K562 (cell line): ENCODE results near the gene PVALEF. TPM values are rescaled to one million over a fixed set of nuclear protein-coding genes. Genes with fewer than 3 reads are reported as not detected.

Source experiments
- ATAC-seq: fragments of 200-7000 bp; cut with Tn5 transposase; 3 replicates; pipeline ENCODE4 v1.9.1; 2020; ENCODE audit warnings: moderate library complexity
- BruUV-seq: library from RNA; stranded (reverse); fragments of 400-500 nt; replicated peaks from 2 replicates; lab custom pipeline; 2021; lab: Mats Ljungman, UMichigan
- CTCF ChIA-PET: fragments of 300-600 bp; formaldehyde crosslinking; extraction: SDS; loops from one replicate; lab custom pipeline; 2021; ENCODE audit warnings: low intra/inter-chr PET ratio; lab: Yijun Ruan, JAX
- POLR2A ChIA-PET: fragments of 300-600, 350-650 bp; sonication (Branson Sonifier 250); formaldehyde crosslinking; extraction: SDS; loops from one replicate; lab custom pipeline; 2021; ENCODE audit warnings: antibody characterized with exemption, inconsistent platforms; lab: Yijun Ruan, JAX
- DNase-seq, 4 experiments: peaks; one replicate each; pipeline versions ENCODE4 v3.0.0 to v3.0.0-alpha.2; 2011 to 2018; ENCODE audit warnings: low spot score in 3 of 4, mixed read lengths in 3 of 4; ENCODE audit errors: extremely low read depth in 1 of 4
- FAIRE-seq: peaks from 2 replicates; lab custom pipeline; 2011; peaks lifted over from hg19 to GRCh38; lab: Jason Lieb, UNC
- H2AFZ ChIP-seq: 2 replicates; pipeline ENCODE4 v1.6.0; 2011; ENCODE audit warnings: low read depth, low read length, control low read depth, inconsistent platforms
- H3K27ac ChIP-seq: fragments of 200-600 bp; 3 replicates; pipeline ENCODE4 v1.8.0; 2011; ENCODE audit warnings: low read depth, mild to moderate bottlenecking, control low read depth, inconsistent platforms, low read length, moderate library complexity, mixed read lengths; ENCODE audit errors: extremely low read depth
- H3K27me3 ChIP-seq, 2 experiments: fragments of 300-600 bp in 1 of 2; 2 replicates in 1 of 2; 3 replicates in 1 of 2; pipeline versions ENCODE4 v1.6.0 to v1.8.0; 2011; ENCODE audit warnings: inconsistent platforms in 2 of 2, low read length in 2 of 2, mild to moderate bottlenecking in 1 of 2, mixed read lengths in 1 of 2, moderate library complexity in 1 of 2; ENCODE audit not compliant: control insufficient read depth in 2 of 2, insufficient read depth in 2 of 2
- H3K36me3 ChIP-seq: fragments of 300-600 bp; 3 replicates; pipeline ENCODE4 v1.8.0; 2011; ENCODE audit warnings: mild to moderate bottlenecking, low read length, inconsistent platforms; ENCODE audit not compliant: control insufficient read depth, insufficient read depth
- H3K4me1 ChIP-seq, 2 experiments: fragments of 200-600 bp in 1 of 2; replicated peaks in 1 of 2; 2 replicates in 1 of 2; 3 replicates in 1 of 2; pipeline versions ENCODE4 v1.5.1 to v1.8.0; 2011; ENCODE audit warnings: inconsistent platforms in 2 of 2, low read length in 2 of 2, mild to moderate bottlenecking in 1 of 2, mixed read lengths in 1 of 2, moderate library complexity in 1 of 2; ENCODE audit not compliant: control insufficient read depth in 2 of 2, insufficient read depth in 2 of 2
- H3K4me2 ChIP-seq: 2 replicates; pipeline ENCODE4 v1.6.1; 2011; ENCODE audit warnings: low read length, control low read depth, inconsistent platforms, mixed read lengths; ENCODE audit not compliant: insufficient read depth
- H3K4me3 ChIP-seq: fragments of 200-600 bp; sonication (generic), shearing (Covaris generic); 2 replicates; pipeline ENCODE4 v1.5.1; 2016; ENCODE audit warnings: control low read depth, inconsistent platforms
- H3K79me2 ChIP-seq: fragments of 200-600 bp; 3 replicates; pipeline ENCODE4 v1.8.0; 2011; ENCODE audit warnings: low read length, inconsistent platforms; ENCODE audit not compliant: control insufficient read depth, insufficient read depth
- H3K9ac ChIP-seq, 2 experiments: 2 replicates each; pipeline versions ENCODE4 v1.6.0 to v1.6.1; 2011; ENCODE audit warnings: low read depth in 2 of 2, low read length in 2 of 2, control low read depth in 1 of 2, inconsistent platforms in 1 of 2, mild to moderate bottlenecking in 1 of 2, mixed read lengths in 1 of 2; ENCODE audit not compliant: insufficient read depth in 1 of 2
- H3K9me1 ChIP-seq: one replicate; pipeline ENCODE4 v1.6.0; 2011; ENCODE audit warnings: inconsistent platforms, mild to moderate bottlenecking, low read length, moderate library complexity; ENCODE audit not compliant: control insufficient read depth, insufficient read depth
- H3K9me3 ChIP-seq: replicated peaks from 2 replicates; pipeline ENCODE4 v1.5.1; 2011; ENCODE audit warnings: low read depth, low read length, inconsistent platforms; ENCODE audit not compliant: control insufficient read depth, insufficient read depth
- H4K20me1 ChIP-seq: replicated peaks from 2 replicates; pipeline ENCODE4 v1.6.1; 2011; ENCODE audit warnings: low read length, inconsistent platforms, mixed read lengths; ENCODE audit not compliant: control insufficient read depth, insufficient read depth
- ASH1L ChIP-seq: fragments of 450-650 bp; IDR thresholded peaks from 2 replicates; pipeline ENCODE4 v1.6.1; 2018; ENCODE audit warnings: borderline replicate concordance, mild to moderate bottlenecking, low read depth; ENCODE audit not compliant: partially characterized antibody
- BRD9 ChIP-seq: fragments of 450-650 bp; IDR thresholded peaks from 2 replicates; pipeline ENCODE4 v1.6.1; 2018; ENCODE audit warnings: low read depth; ENCODE audit not compliant: partially characterized antibody
- CCAR2 ChIP-seq: fragments of 200-400 bp; formaldehyde crosslinking; IDR thresholded peaks from 2 replicates; pipeline ENCODE4 v1.6.1; 2017; ENCODE audit warnings: mild to moderate bottlenecking, low read depth, low read length
- HOXB6 ChIP-seq: fragments of 250-450 bp; sonication (Bioruptor Pico); IDR thresholded peaks from 2 replicates; pipeline ENCODE4 v1.5.1; 2022; ENCODE audit warnings: mild to moderate bottlenecking, borderline replicate concordance
- NFYB ChIP-seq: IDR thresholded peaks from 2 replicates; pipeline ENCODE4 v1.6.1; 2011; ENCODE audit warnings: mild to moderate bottlenecking, moderate library complexity; ENCODE audit not compliant: insufficient read length; ENCODE audit errors: extremely low read depth
- RAD21 ChIP-seq, 2 experiments: fragments of 250-450 bp in 1 of 2; fragments of 450-650 bp in 1 of 2; sonication (Bioruptor Pico) in 1 of 2; formaldehyde crosslinking in 1 of 2; IDR thresholded peaks in 1 of 2; conservative IDR thresholded peaks in 1 of 2; 2 replicates each; pipeline versions ENCODE4 v1.4.0 to v1.8.0; 2020 to 2022; ENCODE audit warnings: mild to moderate bottlenecking in 2 of 2, moderate library complexity in 1 of 2
- ZNF644 ChIP-seq: fragments of 200-800 bp; sonication (Bioruptor generic); IDR thresholded peaks from 2 replicates; pipeline ENCODE4 v1.6.1; 2016; ENCODE audit warnings: low read depth, missing genetic modification characterization, missing compliant biosample characterization
- ZNF830 ChIP-seq: fragments of 250-450 bp; sonication (Bioruptor Pico); IDR thresholded peaks from 2 replicates; pipeline ENCODE4 v1.5.0; 2021; ENCODE audit warnings: mild to moderate bottlenecking
- WGBS: fragments of 100-300 bp; shearing (Covaris generic); methylation state at CpG from one replicate; pipeline ENCODE4 v1.1.6; 2016; ENCODE audit warnings: low coverage, mixed read lengths; ENCODE audit not compliant: insufficient coverage; ENCODE audit errors: missing lambda C conversion rate; 5-methylcytosine and 5-hydroxymethylcytosine counted together
- in situ Hi-C: fragments of 300-500 bp; cut with MboI; formaldehyde crosslinking; loops from 4 replicates; pipeline ENCODE4 v1.15.0; 2018; ENCODE audit warnings: inconsistent platforms, mixed read lengths
- intact Hi-C: fragments of 100-400 bp; cut with micrococcal nuclease; formaldehyde crosslinking; loops from 2 replicates; pipeline ENCODE4 v1.14.2; 2022
- polyA plus RNA-seq, 8 experiments: library from polyadenylated mRNA; depleted of rRNA in 4 of 8; stranded (reverse) in 5 of 8; unstranded in 3 of 8; fragments of >200 nt; fragmentation: Nextera tagmentation in 2 of 8; fragmentation: Illumina TruSeq in 1 of 8; extraction: Ambion mirVana in 2 of 8; extraction: Trizol in 1 of 8; gene quantifications; 2 replicates each; pipeline versions ENCODE4 v1.2.1 to v1.2.3, GENCODE V29; 2011 to 2014; ENCODE audit warnings: inconsistent platforms in 1 of 8, missing spikeins in 1 of 8
- total RNA-seq, 7 experiments: library from RNA; depleted of rRNA in 6 of 7; stranded (reverse); fragments of >200 nt in 6 of 7; fragmentation: Illumina TruSeq in 2 of 7; extraction: Trizol in 2 of 7; gene quantifications; 2 replicates each; pipeline versions ENCODE4 v1.2.1 to v1.2.3, GENCODE V29; 2011 to 2021; ENCODE audit warnings: low replicate concordance in 1 of 7
- TF ChIP-seq, protein P1 (sequence below): fragments of 250-450 bp; sonication (Bioruptor Pico); IDR thresholded peaks from 2 replicates; pipeline ENCODE4 v1.8.0; 2021; ENCODE audit warnings: borderline replicate concordance, mild to moderate bottlenecking, moderate library complexity; ENCODE audit not compliant: poor library complexity, severe bottlenecking
- TF ChIP-seq, protein P2 (sequence below), 3 experiments: IDR thresholded peaks in 2 of 3; conservative IDR thresholded peaks in 1 of 3; 2 replicates each; pipeline ENCODE4 v1.5.1; 2011 to 2012; ENCODE audit warnings: low read length in 3 of 3, mild to moderate bottlenecking in 3 of 3, control low read depth in 2 of 3, improper control_type of control experiment in 1 of 3, inconsistent platforms in 1 of 3, low read depth in 1 of 3, mixed read lengths in 1 of 3, moderate library complexity in 1 of 3; ENCODE audit not compliant: insufficient read depth in 2 of 3
- TF ChIP-seq, protein P3 (sequence below): sonication (generic); formaldehyde crosslinking; IDR thresholded peaks from 2 replicates; pipeline ENCODE4 v1.8.1; 2023; ENCODE audit warnings: mild to moderate bottlenecking, missing genetic modification reagents
- TF ChIP-seq, protein P4 (sequence below): sonication (generic); formaldehyde crosslinking; IDR thresholded peaks from 2 replicates; pipeline ENCODE4 v1.8.1; 2022; ENCODE audit warnings: missing genetic modification reagents
- TF ChIP-seq, protein P5 (sequence below), 2 experiments: fragments of 450-650 bp; conservative IDR thresholded peaks; 2 replicates each; pipeline ENCODE4 v1.6.1; 2017; ENCODE audit warnings: mild to moderate bottlenecking in 2 of 2, moderate library complexity in 2 of 2

PVALEF gene
- total and polyA plus RNA-seq, 9 of the 15 experiments (the other 6 are each of a cell fraction or from before 2014, with no cell fraction given), result not detected

DNA sequence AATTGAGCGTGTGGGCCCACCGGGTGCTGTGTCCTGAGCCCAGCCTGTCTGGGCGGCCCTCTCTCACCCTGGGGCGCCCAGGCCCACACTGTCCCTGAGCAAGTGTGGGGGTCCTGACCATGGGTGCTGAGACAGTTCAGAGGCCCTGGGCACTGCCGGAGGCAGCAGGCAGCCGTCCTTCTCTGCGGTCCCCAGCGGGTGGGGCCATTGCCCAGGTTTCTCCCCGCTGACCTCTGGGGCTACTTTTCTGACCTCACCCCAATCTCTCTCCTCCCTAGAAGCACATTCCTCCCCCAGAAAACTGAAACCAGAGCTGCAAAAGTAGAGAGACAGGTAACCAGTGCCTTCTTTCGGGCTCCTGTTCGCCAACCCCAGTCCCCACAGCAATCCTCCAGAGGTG lies 36.0 kb upstream of the PVALEF start:
- peaks cover 9 to 21% of the 10 kb centered on the region in 2 experiments; a peak in 4 of 5 replicates for H3K27me3 ChIP-seq
- H3K36me3 ChIP-seq, result no peaks in the 10 kb centered on the region
- ATAC-seq, result peak; percentile 14; the same call in 1 of the 3 replicates
- intact Hi-C loops, result no loop called here
- no peaks in the 10 kb centered on the region for H3K9me1 ChIP-seq
- 17% methylated on average over 11 of the region's 11 CpGs for WGBS
- ChIA-PET CTCF (interaction anchor here (0.5 kb wide), 1 partner anchor 355 kb away, joined by 3 read pairs; no protein-coding TSS in a partner anchor), POLR2A (interaction anchor here (0.6 kb wide), 1 partner anchor 737 kb away, joined by 3 read pairs; no protein-coding TSS in a partner anchor)
- no TSS peak for BruUV-seq
- peak overlapping the region in 1 of 2 experiments; percentile 68; a peak in 1 of 4 replicates for H3K9ac ChIP-seq
- H3K79me2 ChIP-seq, result no peaks in the 10 kb centered on the region
- no peak overlapping the region for H2AFZ ChIP-seq
- no peak for FAIRE-seq
- peaks cover 6 to 86% of the 10 kb centered on the region in 2 experiments; a peak in 4 of 5 replicates for H3K4me1 ChIP-seq
- no peaks in the 10 kb centered on the region for H3K9me3 ChIP-seq
- H3K4me2 ChIP-seq, result no peak overlapping the region
- no peak for DNase-seq
- TF ChIP-seq, protein P1, sequence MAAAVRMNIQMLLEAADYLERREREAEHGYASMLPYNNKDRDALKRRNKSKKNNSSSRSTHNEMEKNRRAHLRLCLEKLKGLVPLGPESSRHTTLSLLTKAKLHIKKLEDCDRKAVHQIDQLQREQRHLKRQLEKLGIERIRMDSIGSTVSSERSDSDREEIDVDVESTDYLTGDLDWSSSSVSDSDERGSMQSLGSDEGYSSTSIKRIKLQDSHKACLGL, result no peak
- TF ChIP-seq HOXB6 (CRISPR knock-in tag), result no peak
- TF ChIP-seq ZNF644, result no peak
- no peak for TF ChIP-seq CCAR2
- peak in 1 of 2 experiments; percentile 27; a peak in 2 of 4 replicates for TF ChIP-seq RAD21 (CRISPR knock-in tag; conservative IDR thresholded peaks at IDR 0.05 in 1 of 2, IDR thresholded peaks at IDR 0.05 in 1 of 2)
- TF ChIP-seq, protein P2, sequence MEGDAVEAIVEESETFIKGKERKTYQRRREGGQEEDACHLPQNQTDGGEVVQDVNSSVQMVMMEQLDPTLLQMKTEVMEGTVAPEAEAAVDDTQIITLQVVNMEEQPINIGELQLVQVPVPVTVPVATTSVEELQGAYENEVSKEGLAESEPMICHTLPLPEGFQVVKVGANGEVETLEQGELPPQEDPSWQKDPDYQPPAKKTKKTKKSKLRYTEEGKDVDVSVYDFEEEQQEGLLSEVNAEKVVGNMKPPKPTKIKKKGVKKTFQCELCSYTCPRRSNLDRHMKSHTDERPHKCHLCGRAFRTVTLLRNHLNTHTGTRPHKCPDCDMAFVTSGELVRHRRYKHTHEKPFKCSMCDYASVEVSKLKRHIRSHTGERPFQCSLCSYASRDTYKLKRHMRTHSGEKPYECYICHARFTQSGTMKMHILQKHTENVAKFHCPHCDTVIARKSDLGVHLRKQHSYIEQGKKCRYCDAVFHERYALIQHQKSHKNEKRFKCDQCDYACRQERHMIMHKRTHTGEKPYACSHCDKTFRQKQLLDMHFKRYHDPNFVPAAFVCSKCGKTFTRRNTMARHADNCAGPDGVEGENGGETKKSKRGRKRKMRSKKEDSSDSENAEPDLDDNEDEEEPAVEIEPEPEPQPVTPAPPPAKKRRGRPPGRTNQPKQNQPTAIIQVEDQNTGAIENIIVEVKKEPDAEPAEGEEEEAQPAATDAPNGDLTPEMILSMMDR (IDR thresholded peaks at IDR 0.05 in 2 of 3, conservative IDR thresholded peaks at IDR 0.05 in 1 of 3; ENCODE audit: insufficient read depth in 2 of 3, low read depth in 1 of 3, low read length in 3 of 3), result peak; percentile 15 to 30 (median 28); a peak in 3 of 6 replicates
- no peak for TF ChIP-seq ASH1L
- TF ChIP-seq, protein P3, sequence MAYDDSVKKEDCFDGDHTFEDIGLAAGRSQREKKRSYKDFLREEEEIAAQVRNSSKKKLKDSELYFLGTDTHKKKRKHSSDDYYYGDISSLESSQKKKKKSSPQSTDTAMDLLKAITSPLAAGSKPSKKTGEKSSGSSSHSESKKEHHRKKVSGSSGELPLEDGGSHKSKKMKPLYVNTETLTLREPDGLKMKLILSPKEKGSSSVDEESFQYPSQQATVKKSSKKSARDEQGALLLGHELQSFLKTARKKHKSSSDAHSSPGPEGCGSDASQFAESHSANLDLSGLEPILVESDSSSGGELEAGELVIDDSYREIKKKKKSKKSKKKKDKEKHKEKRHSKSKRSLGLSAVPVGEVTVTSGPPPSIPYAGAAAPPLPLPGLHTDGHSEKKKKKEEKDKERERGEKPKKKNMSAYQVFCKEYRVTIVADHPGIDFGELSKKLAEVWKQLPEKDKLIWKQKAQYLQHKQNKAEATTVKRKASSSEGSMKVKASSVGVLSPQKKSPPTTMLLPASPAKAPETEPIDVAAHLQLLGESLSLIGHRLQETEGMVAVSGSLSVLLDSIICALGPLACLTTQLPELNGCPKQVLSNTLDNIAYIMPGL (CRISPR knock-in tag), result no peak
- TF ChIP-seq, protein P4, sequence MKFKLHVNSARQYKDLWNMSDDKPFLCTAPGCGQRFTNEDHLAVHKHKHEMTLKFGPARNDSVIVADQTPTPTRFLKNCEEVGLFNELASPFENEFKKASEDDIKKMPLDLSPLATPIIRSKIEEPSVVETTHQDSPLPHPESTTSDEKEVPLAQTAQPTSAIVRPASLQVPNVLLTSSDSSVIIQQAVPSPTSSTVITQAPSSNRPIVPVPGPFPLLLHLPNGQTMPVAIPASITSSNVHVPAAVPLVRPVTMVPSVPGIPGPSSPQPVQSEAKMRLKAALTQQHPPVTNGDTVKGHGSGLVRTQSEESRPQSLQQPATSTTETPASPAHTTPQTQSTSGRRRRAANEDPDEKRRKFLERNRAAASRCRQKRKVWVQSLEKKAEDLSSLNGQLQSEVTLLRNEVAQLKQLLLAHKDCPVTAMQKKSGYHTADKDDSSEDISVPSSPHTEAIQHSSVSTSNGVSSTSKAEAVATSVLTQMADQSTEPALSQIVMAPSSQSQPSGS, result no peak
- TF ChIP-seq BRD9, result no peak
- TF ChIP-seq, protein P5, sequence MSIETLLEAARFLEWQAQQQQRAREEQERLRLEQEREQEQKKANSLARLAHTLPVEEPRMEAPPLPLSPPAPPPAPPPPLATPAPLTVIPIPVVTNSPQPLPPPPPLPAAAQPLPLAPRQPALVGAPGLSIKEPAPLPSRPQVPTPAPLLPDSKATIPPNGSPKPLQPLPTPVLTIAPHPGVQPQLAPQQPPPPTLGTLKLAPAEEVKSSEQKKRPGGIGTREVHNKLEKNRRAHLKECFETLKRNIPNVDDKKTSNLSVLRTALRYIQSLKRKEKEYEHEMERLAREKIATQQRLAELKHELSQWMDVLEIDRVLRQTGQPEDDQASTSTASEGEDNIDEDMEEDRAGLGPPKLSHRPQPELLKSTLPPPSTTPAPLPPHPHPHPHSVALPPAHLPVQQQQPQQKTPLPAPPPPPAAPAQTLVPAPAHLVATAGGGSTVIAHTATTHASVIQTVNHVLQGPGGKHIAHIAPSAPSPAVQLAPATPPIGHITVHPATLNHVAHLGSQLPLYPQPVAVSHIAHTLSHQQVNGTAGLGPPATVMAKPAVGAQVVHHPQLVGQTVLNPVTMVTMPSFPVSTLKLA (conservative IDR thresholded peaks at IDR 0.05), result no peak
- no peak for TF ChIP-seq ZNF830
- no peak for TF ChIP-seq NFYB
- TF ChIP-seq, all 486 proteins: peak for 2
- in situ Hi-C loops, result loop anchor here (25.0 kb wide), 1 partner anchor 108 kb away; the partner anchor contains the start of genes NDUFAF8 and TEPSIN
- Histone ChIP-seq H3K4me3 (no peak overlapping the region), H3K27ac (no peak overlapping the region), H4K20me1 (peaks cover 6% of the 10 kb centered on the region)
